GM13976 (cell line): ENCODE results near the gene ETNK1.

ENCODE experiments used
- DNase-seq: peaks from one replicate; pipeline ENCODE4 v3.0.0; 2012; ENCODE audit warnings: low spot score
- CTCF ChIP-seq: IDR thresholded peaks from 2 replicates; pipeline ENCODE4 v1.5.1; 2012; ENCODE audit warnings: borderline replicate concordance, mild to moderate bottlenecking; ENCODE audit not compliant: insufficient read depth; ENCODE audit errors: extremely low read depth, missing control alignments, control extremely low read depth
- in situ Hi-C: fragments of 300-500 bp; cut with MboI; formaldehyde crosslinking; loops from one replicate; pipeline ENCODE4 v1.12.0; 2022; ENCODE audit warnings: low sequenced_read_pairs, mixed read lengths, inconsistent platforms; ENCODE audit not compliant: unreplicated experiment

The ETNK1 gene

GRCh38 chr12:22624870-22625761 lies at the start of gene ETNK1:
TSS of gene ETNK1 (plus strand) at chr12:22625171. CDS start at chr12:22625431, 260 bp downstream.
- in situ Hi-C loops, result no loop called here
- peak; percentile 89 for DNase-seq
- TF ChIP-seq CTCF, result no peak

GRCh38 chr12:22576065-22576464 lies 48.9 kb upstream of the ETNK1 start:
- no peak for TF ChIP-seq CTCF
- in situ Hi-C loops, result no loop called here

GRCh38 chr12:22576473-22576872 lies 48.5 kb upstream of the ETNK1 start:
- DNase-seq, result no peak
- TF ChIP-seq CTCF, result no peak
- in situ Hi-C loops, result no loop called here

More at GRCh38 chr12:22576065-22576464, 48.9 kb upstream of the ETNK1 start:
- DNase-seq, result no peak

- TF ChIP-seq CTCF, result no peak
- DNase-seq, result no peak
- in situ Hi-C loops, result no loop called here
Observed at GRCh38 chr12:22577667-22578066, 47.3 kb upstream of the ETNK1 start.

- TF ChIP-seq CTCF, result no peak
- in situ Hi-C loops, result no loop called here
- no peak for DNase-seq
Observed at GRCh38 chr12:22578328-22578727, 46.6 kb upstream of the ETNK1 start.

GRCh38 chr12:22588817-22589216 lies 36.2 kb upstream of the ETNK1 start:
- no peak for TF ChIP-seq CTCF
- in situ Hi-C loops, result no loop called here
- DNase-seq, result no peak
